ENCODE measurements around the gene PPP2R2D.
"Not testable (repeated sequence)": the region's sequence is repeated elsewhere in the genome, so short reads cannot be mapped to it uniquely, and the experiment has no call there.

Gene PPP2R2D

DNA sequence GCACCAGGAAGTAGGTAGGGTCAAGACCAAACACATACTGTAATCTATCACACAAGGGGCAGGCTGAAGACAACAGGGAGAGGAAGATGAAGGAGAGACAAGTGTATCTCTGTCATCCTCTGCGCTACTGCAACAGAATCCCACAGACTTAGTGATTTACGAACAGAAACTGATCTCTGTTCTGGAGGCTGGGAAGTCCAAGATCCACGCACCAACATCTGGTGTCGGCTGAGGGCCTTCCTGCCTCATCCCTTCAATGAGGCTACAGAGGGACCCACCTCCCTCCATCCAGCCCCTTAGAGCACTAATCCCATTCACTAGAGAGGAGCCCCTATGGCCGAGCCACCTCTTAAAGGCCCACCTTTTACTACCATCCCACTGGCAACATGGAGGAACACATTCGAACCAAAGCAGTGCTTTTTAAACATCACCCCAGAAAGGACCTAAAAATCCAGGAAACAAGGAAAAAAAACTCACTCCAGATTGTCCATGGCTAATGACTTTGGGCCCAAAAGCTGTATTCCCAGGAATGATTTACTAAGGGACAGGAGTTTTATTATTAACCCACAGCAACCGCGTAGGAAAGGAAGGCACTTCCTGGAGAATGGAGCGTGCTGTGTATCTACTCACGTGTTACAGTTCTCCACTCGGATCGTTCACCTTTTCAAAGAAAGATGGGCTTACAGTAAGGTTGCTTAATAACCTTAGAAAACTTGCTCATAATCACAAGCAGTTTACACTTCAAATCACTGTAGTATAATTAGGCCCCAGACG is 76.7 kb downstream of the PPP2R2D start:
- DNase-seq (ENCODE audit: low spot score) = no peak

DNA sequence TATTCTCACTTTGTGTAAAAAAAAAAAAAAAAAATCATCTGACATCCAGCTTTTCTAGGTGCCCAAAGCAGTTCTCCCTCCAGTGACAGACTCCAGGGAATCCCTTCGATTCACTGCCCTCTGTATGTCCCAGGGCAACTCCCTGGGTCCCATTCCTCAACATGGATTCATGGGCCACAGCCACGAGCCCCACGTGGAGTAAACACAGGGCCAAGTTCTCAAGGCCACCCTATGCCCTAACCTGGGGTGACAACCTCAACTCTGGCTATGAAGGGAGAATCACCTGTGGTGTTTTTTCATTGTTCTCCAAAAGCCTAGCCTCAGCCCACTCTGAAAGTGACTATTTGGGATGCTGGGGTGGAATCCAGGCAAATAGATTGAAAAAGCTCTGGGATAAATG is 77.6 kb downstream of the PPP2R2D start:
- no peak for DNase-seq (ENCODE audit: low spot score)

DNA sequence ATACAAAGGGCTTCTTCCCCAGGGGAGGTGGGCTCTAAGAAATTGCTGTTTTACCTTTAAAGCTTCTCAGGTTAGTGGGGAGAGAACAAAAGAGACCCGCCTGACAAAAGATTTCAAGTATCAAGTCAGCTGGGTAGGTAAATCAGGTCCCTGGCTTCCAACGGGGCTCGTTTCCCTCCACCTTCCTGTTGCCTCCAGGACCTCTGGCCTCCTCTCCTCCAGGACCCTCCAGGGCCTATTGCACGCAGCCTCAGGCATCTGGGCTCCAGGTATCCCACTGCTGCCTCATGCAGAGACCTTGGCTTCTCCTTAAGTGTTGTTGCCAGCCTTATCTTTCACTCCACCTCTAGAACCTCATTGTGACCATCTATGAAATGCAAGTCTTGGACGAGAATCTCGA is 78.0 kb downstream of the PPP2R2D start:
- DNase-seq (ENCODE audit: low spot score) = no peak

DNA sequence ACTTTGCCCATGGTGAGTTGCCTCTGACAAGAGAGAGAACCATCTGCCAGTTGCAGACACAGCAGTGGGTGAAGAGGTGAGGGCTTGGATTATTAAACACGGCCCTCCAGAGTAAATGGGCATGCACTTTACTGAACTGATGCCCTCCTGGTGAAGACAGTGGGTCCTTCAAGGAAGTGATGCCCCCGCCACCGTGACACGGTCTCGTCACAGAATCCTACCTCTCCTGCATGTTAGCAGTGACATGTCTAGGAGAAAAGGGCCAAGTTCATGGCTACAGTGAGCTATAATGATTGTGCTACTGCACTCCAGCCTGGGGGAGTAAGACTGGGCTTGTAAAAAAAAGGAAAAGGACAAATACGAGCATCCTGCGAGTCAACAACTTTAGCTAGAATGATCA is 78.5 kb downstream of the PPP2R2D start:
- DNase-seq (ENCODE audit: low spot score) = no peak

DNA sequence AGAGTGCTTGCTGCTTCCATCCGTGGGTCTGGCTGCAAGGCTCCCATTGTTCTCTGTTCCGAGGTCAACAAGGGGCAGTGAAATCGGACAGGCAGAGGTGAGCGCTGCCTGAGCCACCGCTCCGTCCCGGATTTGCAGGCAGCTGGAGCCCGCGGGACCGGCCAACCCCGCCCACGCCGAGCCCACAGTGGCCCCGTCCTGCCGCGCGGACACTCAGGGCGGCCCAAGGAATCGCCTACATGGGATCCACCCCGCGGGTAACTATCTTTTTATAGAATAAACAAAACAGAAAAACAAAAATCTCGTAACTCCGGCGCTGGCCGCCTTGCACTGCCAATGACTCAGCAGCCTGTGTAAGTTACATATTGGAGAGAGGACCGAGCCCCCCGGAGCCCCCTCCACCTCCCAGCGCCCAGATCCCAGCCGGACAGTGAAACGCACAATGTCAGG is 79.0 kb downstream of the PPP2R2D start:
- DNase-seq (ENCODE audit: low spot score) = no peak

DNA sequence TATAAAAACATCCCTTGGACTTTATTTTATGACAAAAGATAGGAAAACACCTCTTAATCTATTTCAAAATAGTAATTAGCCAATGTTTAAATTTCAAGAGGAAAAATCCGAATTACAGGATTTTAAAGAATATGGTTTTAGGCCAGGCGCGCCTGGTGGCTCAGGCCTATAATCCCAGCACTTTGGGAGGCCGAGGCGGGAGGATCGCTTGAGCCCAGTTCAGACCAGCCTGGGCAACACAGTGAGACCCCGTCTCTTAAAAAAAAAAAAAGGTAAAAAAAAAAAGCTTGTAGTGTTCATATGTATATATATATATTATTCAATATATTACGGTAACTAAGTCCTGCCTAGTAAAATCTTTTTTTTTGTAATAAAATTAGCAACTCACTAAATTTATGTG is 79.5 kb downstream of the PPP2R2D start:
- DNase-seq (ENCODE audit: low spot score) = no peak

DNA sequence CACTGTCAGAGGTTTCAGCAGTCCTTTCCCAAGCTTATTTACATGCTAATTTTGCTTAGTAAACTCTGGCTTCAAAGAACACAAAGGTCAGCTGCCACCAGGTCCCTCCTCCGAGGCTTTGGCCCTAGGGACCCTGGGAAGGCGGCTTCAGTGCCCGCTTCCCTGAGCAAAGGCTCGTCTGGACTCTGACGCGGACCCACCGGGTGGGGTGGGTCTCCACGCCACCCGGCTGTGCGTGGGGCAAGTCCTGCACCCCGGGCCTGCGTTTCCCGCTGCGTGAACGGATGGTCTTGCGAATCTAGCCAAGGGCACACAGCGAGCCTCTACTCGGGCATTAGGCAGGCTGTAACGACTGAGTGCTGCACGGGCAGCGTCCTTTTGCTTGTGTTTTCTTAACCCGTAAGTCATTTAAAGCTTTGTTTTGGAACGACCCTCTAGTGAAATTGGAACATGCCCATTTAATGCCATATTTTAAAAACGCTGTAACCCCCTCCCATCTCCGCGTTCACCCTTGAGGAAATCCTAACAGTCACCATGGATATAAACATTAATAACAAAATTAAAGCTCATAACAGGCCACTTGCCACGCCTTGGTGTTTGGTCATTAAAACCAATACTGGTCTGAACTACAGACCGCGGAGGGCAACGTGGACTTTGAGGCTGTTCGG is 80.1 kb downstream of the PPP2R2D start:
- no peak for DNase-seq (ENCODE audit: low spot score)

DNA sequence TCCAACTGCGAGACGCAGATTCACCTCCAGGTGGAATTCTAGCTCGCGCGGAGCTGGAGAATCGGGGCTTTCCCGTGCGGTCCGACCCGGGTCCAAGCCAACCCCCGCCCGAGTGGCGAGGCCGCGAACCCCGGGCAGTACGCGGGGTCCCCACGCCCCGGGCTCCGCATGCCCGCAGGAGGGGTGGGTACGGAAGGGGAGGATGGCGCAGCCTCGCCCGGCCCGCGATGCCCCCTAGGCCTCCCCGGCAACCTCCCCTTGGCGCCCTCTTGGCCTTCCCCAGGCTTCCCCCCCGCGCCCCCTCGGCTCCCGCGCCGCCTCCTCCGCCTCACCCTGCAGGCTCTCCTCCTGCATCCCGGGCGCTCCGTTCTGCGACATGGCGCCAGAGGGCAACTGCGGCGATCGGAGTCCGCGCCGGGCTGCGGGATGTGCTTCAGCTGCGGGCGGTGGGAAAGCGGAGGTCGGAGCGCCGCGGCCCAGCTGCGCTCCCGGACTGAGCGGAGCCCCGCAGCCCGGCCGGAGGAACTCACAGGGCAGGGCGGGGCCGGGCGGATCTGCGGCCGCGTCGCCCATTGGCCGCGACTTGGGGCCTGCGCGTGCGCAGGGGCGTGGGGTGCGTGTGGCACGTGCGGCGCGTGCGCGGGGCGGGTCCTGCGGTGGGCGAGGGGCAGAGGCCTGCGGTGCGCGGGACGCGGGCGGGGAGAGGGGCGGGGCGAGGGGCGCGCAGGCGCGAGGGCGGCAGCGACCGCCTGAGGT is 80.8 kb downstream of the PPP2R2D start, which contains the start of gene BNIP3:
Gene BNIP3, minus strand, starts transcription at position 495 of the 756 bp plus-strand sequence. Its CDS starts 117 bp downstream, at position 378.
- peak; percentile 90 for DNase-seq (ENCODE audit: low spot score)

DNA sequence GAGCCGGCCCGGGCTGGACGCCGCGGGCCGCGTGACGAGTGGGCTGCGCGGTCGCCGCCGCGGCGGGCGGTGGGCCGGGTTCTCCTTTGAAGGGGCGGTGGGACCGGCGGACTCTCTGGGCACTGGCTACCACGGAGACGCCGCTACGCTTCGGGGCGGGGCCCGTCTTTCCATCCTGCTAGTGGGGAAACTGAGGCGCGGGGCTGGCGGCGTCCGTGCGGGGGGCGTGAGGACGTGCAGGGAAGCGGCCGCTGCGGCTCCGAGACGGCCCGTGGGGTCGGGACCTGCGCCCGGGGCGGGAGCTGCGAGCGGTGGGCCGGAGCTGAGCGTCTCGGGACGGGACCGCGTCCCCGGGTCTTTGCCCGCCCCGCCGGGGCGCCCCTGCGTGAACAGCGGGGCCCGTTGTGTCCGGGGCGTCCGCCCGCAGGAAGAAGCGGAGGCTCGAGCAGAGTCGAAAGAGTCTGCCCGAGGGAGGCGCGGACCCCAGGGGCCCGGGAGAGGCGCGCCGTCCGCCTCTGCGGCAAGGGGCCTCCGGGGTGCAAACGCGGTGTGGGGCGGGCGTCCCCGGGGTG is 81.5 kb downstream of the PPP2R2D start:
- no peak for DNase-seq (ENCODE audit: low spot score)

DNA sequence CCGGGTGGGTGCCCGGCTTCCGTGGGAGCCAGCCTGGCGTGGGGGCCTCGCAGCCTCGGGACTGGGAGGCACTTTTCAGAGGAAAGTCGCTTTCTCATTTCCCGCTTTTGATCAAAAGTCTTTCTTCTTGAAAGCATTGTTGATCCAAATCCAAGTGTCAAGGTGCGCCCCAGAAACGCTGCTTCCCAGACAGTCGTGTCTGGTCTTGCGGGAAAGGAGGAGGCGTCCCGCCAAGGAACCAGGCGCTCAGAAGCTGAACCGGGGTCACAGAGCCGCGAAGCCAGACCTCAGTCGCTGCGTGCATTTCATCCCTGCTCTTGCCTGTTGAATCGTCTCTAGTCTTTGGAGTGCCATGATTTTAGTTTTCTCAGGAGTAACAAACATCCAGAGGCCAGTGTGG is 82.0 kb downstream of the PPP2R2D start:
- no peak for DNase-seq (ENCODE audit: low spot score)

DNA sequence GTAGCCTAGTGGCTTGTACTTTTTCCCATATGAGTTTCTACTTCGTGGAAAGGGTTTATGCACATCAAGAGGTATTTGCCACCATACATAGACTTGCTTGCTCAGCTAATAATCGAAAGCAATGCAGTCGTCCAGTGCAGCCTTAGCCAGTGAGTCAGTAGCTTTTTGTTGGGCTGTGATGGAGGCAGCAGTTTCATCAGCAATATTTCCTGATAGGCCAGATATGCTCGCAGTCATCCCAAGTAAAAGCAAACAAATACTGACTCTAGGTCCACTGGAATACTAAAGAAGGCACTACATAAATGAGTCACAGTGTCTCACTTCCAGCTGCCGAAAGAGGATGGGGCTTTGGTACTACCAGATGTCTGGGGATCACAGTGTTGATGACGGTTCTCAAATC is 83.0 kb downstream of the PPP2R2D start:
- DNase-seq (ENCODE audit: low spot score) = no peak

DNA sequence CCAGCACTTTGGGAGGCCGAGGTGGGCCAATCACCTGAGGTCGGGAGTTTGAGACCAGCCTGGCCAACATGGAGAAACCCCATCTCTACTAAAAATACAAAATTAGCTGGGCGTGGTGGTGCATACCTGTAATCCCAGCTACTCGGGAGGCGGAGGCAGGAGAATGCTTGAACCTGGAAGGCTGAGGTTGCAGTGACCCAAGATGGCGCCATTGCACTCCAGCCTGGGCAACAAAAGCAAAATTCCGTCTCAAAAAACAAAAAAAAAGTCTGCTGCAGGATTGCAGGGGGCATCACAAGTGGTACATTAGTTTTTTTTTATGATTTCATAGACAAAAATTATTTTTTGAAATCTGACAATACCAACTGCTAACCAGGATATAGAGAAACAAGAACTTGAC is 86.0 kb downstream of the PPP2R2D start:
- not testable (repeated sequence) for DNase-seq (ENCODE audit: low spot score)

DNA sequence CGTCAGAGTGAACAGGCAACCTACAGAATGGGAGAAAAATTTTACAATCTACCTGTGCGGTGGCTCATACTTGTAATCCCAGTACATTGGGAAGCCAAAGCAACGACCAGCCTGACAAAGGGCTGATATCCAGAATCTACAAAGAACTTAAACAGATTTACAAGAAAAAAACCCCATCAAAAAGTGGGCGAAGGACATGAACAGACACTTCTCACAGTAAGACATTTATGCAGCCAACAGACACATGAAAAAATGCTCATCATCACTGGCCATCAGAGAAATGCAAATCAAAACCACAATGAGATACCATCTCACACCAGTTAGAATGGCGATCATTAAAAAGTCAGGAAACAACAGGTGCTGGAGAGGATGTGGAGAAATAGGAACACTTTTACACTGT is 86.5 kb downstream of the PPP2R2D start:
- DNase-seq (ENCODE audit: low spot score) = not testable (repeated sequence)

DNA sequence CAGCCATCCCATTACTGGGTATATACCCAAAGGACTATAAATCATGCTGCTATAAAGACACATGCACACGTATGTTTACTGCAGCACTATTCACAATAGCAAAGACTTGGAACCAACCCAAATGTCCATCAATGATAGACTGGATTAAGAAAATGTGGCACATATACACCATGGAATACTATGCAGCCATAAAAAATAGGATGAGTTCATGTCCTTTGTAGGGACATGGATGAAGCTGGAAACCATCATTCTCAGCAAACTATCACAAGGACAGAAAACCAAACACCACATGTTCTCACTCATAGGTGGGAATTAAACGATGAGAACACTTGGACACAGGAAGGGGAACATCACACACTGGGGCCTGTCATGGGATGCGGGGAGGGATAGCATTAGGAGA is 87.0 kb downstream of the PPP2R2D start:
- DNase-seq (ENCODE audit: low spot score) = not testable (repeated sequence)

DNA sequence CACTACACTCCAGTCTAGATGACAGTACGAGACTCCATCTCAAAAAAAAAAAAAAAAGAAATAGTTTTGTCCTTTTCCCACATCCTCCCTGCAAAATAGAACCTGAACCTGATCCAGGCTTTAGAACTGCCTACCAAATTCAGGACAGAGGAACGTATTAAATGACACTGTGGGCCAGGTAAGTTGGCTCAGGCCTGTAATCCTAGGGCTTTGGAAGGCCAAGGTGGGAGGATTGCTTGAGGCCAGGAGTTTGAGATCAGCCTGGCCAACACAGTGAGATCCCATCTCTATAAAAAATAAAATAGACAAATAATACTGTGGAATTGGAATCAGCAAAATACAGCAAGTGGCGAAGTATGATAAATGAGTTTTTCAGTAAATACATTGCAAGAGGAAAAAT is 90.9 kb downstream of the PPP2R2D start:
- no peak for DNase-seq (ENCODE audit: low spot score)

DNA sequence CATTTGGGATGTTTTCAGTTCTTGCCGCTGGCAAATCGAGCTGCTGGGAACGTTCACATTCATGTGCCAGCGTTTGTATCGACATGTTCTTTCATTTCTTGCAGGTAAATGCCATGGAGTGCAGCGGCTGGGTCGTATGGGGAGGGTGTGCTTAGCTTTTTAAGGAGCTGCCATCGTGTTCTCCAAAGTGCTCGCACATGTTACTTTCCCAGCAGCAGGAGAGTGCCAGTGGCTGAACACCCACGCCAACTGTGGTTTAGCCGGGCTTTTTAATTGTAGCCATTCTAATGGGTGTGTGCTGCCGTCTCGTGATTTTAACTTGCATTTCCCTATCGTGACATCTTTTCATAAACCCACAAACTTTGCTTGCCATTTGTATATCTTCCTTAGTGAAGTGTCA is 92.5 kb downstream of the PPP2R2D start:
- no peak for DNase-seq (ENCODE audit: low spot score)

DNA sequence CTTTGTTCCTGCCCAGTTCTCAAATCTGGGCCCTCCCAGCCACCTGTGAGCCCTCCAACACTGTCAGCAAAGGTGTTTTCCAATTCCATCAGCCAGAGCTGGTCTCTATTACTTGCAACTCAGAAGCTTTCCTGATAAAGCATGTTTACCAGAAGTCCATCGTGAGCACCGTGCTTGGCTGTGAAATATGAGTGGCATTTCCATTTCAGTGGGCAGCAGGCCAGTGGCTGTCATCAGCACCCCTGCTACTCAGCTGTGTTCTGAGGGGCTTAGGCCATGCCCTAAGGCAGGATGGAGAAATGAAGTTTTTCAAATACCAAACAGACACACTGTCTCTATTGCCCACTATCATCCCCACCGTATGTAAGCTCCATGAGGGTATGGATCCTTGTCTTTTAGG is 93.6 kb downstream of the PPP2R2D start:
- no peak for DNase-seq (ENCODE audit: low spot score)

DNA sequence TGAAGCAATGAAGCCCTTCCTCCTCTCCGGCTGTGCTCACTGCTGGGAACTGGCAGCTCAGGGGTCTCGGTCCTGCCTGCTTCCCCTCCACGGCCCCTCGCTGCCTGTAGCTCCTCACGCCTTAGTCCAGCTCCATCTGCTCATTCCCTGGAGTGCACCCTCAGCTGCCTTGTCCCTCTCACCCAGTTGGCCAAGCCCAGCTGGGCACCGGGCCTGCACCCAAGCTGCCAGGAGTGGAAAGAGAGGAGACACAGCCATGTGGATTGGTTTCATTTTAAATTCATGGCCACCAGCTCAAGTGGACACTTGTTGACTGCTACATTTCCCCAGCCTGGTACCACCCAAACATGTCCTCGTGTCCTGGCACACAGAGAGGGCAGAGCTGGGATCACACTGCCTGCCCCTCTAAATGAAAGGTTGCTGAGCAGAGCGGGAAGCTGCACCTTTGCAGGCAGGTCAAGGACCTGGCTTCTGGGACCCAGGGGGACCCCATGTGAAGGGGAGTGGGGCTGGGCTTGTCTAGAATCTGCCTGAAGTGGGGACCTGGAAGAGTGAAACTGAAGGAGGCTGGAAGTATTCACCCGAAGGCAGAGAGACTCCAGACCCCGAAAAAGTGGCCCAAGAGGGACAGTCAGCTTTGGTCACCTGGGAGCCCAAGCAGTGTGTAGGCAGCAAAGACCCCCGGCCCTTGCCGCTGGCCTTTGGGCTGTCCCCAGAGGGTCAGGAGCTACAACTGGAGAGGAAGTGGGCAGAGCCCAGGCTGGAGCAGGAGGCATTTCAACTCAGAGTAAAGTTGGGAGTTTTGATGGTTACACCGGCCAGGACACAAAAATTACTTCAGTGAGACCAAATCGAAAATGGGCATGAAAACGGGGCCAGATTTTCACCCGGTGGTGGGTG is 95.9 kb downstream of the PPP2R2D start:
- peak; percentile 63 for DNase-seq (ENCODE audit: low spot score)

DNA sequence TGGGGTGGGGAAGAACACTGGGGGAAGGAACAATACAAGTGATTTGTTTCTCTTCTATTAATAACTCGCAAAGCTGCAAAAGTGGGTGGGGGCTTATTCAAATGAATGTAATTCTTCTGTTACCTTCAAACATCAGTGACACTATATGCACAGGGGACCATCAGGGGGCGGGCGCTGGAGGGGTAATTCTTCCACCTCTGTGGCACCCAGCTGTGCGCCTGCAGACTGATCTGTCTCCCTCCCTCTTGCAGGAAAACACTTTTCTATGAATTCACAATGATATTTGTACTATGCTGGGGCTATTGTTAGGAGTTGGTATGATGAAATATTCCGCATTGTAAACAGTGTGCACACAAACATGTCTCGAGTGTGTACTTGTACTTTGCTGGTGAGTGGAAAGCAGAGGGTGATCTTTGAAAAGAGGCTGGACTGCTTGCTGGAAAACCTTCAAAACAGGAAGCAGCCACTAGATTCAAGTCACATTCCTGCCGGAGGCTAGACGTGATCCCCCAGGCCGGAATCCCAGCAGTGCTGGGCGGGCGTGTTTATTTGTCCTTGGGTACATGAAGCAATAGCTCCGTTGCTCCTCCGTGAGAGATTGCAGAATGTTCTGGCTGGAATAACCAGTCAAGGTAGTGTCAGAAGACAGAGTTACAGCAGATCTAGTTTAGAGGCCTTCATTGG is 96.7 kb downstream of the PPP2R2D start:
- DNase-seq (ENCODE audit: low spot score) = no peak

DNA sequence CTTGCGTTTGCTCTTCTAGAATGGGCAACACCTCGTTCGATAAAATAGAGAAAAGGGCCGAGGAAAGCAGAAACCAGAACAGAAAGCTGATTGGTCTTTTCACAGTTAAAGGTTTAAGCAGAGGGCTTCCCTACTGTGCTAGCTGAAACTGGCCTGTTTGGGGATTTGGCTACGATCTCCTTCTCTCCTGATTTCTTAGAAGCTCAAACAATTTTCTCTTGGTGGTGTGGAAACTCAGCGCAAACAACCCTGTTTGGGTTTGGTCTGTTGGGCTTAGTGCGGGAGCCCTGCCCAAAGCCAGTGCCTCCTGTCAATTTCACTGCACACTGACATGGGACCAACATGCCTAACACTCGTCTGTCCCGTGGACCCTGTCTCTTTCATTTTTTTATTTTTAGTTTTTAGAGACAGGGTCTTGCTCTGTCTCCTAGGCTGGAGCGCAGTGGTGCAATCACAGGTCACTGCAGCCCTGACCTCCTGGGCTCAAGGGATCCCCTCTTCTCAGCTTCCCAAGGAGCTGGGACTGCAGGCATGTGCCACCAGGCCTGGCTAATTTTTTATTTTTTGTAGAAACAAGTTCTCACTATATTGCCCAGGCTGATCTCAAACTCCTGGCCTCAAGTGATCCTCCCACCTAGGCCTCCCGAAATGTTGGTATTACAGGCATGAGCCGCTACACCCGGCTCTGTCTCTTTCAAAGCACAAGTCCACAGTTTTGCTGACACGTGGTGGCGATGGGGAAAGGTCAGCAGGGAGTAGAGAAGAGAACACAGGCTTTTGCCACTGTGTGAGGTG is 97.4 kb downstream of the PPP2R2D start:
- DNase-seq (ENCODE audit: low spot score) = no peak

Data from putamen (tissue), 1 donor.